ENCODE measurements around the gene TRABD2B.

- TF ChIP-seq EZH2 (IDR thresholded peaks at IDR 0.05; ENCODE audit: borderline replicate concordance, low read depth, low read length, poor library complexity, severe bottlenecking) (no peak), CTCF (conservative IDR thresholded peaks at IDR 0.05; ENCODE audit: low read depth, low read length) (no peak)
Observed at GRCh38 chr1:47875036-47875435, 122.1 kb downstream of the TRABD2B start.

All from A673 (cell line).